GM12891 (cell line): ENCODE measurements around the gene DCLK1.

Experiments
- PAX5 ChIP-seq: IDR thresholded peaks from 2 replicates; pipeline ENCODE4 v1.6.1; 2011; ENCODE audit warnings: low read length, moderate library complexity, mild to moderate bottlenecking; ENCODE audit not compliant: insufficient read depth, severe bottlenecking
- POLR2A ChIP-seq: IDR thresholded peaks from 2 replicates; pipeline ENCODE4 v1.6.1; 2011; ENCODE audit warnings: low read depth, low read length, control low read depth
- POLR2AphosphoS5 ChIP-seq: IDR thresholded peaks from 2 replicates; pipeline ENCODE4 v1.6.1; 2011; ENCODE audit warnings: low read depth, low read length, control low read depth
- POU2F2 ChIP-seq: IDR thresholded peaks from 2 replicates; pipeline ENCODE4 v1.6.1; 2011; ENCODE audit warnings: low read depth, mild to moderate bottlenecking, control low read depth, low read length, moderate library complexity
- SPI1 ChIP-seq: IDR thresholded peaks from 2 replicates; pipeline ENCODE4 v1.6.1; 2011; ENCODE audit warnings: low read depth, low read length, control low read depth
- TAF1 ChIP-seq: IDR thresholded peaks from 2 replicates; pipeline ENCODE4 v1.6.1; 2011; ENCODE audit warnings: low read depth, low read length, control low read depth

DNA sequence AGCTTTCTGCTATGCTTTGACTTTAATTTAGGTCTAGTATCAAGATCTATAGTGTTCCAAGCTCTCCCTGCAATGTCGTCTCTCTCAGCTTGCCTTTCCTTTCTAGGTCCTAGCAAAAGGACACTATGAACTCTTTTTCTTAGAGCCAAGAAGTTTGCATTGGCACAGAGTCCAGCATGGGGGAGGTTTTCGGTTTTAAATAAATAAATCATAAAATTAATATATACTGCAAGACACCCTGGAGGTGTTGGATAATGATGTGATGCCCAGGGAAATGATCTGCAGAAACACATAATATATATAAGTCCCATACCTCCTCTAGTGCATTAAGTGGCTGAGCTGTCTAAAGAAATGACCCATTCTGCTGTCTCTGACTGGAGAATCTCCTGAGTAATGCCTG is 338.3 kb downstream of the DCLK1 start:
- TF ChIP-seq POLR2A: no peak
- no peak for TF ChIP-seq TAF1
- no peak for TF ChIP-seq POLR2AphosphoS5
- TF ChIP-seq SPI1: no peak
- no peak for TF ChIP-seq PAX5
- no peak for TF ChIP-seq POU2F2
